Stimulated activated memory B cell treated with anti-CD40 and anti-IgM and Interleukin-4, amounts not matched to agents 10 μg/mL and 1 μg/mL and 100 μg/mL, for 72 hours (primary cell): ENCODE measurements around the gene DCLK3.

ENCODE experiments used
- ATAC-seq: fragments of 150-1000 bp; cut with Tn5 transposase; 2 replicates; pipeline ENCODE4 v1.10.0; 2021
- H3K27ac Mint-ChIP-seq: one replicate; pipeline ENCODE4 v1.8.0; 2022; ENCODE audit warnings: mild to moderate bottlenecking, mixed read lengths
- H3K27me3 Mint-ChIP-seq: one replicate; pipeline ENCODE4 v1.8.0; 2022; ENCODE audit warnings: mixed read lengths
- H3K36me3 Mint-ChIP-seq: one replicate; pipeline ENCODE4 v1.8.0; 2022; ENCODE audit warnings: mixed read lengths
- H3K4me1 Mint-ChIP-seq: one replicate; pipeline ENCODE4 v1.8.0; 2022; ENCODE audit warnings: mixed read lengths
- H3K4me3 Mint-ChIP-seq: one replicate; pipeline ENCODE4 v1.8.0; 2022; ENCODE audit warnings: mild to moderate bottlenecking, moderate library complexity, mixed read lengths
- H3K9me3 Mint-ChIP-seq: one replicate; pipeline ENCODE4 v1.8.0; 2022; ENCODE audit warnings: mixed read lengths

DCLK3 gene, protein sequence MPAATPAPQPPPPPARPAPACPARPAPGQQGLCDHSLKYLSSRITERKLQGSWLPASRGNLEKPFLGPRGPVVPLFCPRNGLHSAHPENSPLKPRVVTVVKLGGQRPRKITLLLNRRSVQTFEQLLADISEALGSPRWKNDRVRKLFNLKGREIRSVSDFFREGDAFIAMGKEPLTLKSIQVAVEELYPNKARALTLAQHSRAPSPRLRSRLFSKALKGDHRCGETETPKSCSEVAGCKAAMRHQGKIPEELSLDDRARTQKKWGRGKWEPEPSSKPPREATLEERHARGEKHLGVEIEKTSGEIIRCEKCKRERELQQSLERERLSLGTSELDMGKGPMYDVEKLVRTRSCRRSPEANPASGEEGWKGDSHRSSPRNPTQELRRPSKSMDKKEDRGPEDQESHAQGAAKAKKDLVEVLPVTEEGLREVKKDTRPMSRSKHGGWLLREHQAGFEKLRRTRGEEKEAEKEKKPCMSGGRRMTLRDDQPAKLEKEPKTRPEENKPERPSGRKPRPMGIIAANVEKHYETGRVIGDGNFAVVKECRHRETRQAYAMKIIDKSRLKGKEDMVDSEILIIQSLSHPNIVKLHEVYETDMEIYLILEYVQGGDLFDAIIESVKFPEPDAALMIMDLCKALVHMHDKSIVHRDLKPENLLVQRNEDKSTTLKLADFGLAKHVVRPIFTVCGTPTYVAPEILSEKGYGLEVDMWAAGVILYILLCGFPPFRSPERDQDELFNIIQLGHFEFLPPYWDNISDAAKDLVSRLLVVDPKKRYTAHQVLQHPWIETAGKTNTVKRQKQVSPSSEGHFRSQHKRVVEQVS

DNA sequence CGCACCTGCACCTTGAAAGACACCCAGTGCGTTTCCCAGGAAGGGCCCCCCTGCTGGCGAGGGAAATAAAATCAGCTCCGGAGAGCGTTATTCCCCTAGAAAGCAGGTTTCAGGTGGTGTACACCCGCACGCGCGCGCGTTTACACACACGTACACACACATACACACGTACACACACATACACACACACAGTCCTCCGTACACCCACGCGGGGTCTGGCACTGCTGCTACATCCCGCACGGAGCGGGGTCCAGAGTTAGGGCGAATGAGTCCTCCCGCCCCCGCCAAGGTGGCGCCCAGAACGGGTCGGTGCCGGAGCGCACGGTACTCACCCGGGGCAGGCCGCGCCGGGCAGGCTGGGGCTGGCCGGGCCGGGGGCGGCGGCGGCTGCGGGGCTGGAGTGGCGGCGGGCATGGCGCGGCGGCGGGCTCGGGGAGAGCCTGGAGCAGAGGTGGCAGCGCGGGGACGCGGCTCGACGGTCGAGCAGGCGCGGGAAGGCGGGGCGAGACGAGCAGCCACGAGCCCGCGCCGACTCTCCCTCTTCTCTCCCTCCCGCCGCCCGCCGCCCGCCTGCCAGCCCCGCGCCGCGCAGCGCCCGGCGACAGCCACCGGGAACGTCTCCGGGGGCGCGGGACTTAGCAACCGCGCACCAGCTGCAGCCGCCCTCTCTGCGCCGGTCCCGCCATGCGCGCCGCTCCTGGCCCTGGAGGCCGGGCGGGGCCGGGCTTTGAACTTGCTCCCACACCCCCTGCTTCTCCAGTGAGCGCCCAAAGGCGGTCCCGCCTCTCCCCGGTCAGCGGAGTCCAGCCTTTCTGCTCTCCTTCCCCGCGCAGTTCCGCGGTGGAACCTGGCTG lies at the start of gene DCLK3:
Gene DCLK3, minus strand, starts transcription at position 704 of the 854 bp plus-strand sequence. Its CDS starts 290 bp downstream, at position 414.
- Mint-ChIP-seq H3K27me3 (peaks cover 66% of the 10 kb centered on the region), H3K4me1 (no peaks in the 10 kb centered on the region), H3K4me3 (peak within 1 kb of the TSS; percentile 30), H3K36me3 (no peaks in the 10 kb centered on the region), H3K9me3 (no peaks in the 10 kb centered on the region), H3K27ac (no peak within 1 kb of the TSS)
- ATAC-seq = peak; percentile 43

DNA sequence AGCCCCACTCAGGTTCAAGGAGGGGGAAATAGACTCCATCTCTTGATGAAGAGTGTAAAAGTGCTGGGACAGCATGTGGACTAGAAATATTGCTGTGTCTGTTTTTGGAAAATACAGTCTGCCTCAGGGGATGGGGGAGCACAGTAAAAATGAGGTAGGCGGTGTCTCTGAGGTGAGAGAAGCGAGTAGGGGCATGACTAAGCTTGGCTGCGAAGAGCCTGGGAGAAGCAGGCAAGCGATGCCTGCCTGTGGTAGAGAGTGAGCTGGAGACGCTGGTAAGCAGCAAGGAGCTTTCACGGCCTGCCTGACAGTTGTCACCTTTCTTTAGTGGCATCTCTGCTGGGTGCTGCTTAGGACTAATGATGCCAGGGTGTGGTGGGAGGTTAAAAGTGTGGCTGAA lies 49.0 kb upstream of the DCLK3 start:
- peaks cover 10% of the 10 kb centered on the region for H3K27me3 Mint-ChIP-seq
- H3K4me1 Mint-ChIP-seq = no peaks in the 10 kb centered on the region
- H3K4me3 Mint-ChIP-seq = no peak overlapping the region
- no peak for ATAC-seq
- no peaks in the 10 kb centered on the region for H3K36me3 Mint-ChIP-seq
- no peaks in the 10 kb centered on the region for H3K9me3 Mint-ChIP-seq
- H3K27ac Mint-ChIP-seq = no peak overlapping the region

DNA sequence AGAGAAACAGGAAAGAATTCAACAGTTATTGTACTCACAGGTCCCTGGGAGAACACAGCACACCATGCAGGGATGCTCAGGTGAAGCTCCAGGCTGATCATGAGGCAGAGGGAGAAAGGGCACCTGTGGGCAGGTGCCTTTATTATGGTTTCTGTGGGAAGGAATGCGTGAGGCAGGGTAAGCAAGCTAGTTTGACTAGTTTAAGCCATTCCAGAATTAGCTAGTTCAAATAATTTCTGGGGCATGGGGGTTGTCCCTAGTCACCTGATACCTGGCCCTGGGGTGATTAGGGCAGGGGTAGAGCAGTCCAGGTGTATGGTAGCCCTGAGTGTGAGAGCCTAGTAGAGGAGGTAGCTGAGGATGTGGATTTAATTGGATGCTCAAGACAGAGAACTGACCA lies 47.9 kb upstream of the DCLK3 start:
- Mint-ChIP-seq H3K4me3 (no peak overlapping the region), H3K27ac (no peak overlapping the region), H3K36me3 (no peaks in the 10 kb centered on the region), H3K27me3 (peaks cover 19% of the 10 kb centered on the region), H3K4me1 (no peaks in the 10 kb centered on the region), H3K9me3 (no peaks in the 10 kb centered on the region)
- no peak for ATAC-seq

DNA sequence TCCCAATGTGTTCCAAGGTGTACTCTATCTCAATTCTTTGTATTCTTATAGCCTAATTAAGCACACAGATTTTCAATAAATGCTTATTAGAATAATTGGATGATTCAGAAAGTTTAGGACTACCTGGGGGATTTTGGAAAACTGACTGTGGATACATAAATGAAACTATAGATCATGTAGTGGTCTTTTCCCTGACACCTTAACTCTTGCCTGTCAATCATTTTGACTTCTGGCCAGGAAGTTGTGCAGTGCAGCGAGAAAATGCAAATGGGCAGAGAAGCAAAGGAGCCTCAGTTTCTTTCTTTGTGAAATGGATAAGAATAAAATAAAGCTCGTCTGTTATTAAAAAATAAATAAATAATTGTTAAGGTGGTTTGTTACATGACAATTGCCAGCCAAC lies 47.4 kb upstream of the DCLK3 start:
- H3K36me3 Mint-ChIP-seq = no peaks in the 10 kb centered on the region
- H3K4me3 Mint-ChIP-seq = no peak overlapping the region

DNA sequence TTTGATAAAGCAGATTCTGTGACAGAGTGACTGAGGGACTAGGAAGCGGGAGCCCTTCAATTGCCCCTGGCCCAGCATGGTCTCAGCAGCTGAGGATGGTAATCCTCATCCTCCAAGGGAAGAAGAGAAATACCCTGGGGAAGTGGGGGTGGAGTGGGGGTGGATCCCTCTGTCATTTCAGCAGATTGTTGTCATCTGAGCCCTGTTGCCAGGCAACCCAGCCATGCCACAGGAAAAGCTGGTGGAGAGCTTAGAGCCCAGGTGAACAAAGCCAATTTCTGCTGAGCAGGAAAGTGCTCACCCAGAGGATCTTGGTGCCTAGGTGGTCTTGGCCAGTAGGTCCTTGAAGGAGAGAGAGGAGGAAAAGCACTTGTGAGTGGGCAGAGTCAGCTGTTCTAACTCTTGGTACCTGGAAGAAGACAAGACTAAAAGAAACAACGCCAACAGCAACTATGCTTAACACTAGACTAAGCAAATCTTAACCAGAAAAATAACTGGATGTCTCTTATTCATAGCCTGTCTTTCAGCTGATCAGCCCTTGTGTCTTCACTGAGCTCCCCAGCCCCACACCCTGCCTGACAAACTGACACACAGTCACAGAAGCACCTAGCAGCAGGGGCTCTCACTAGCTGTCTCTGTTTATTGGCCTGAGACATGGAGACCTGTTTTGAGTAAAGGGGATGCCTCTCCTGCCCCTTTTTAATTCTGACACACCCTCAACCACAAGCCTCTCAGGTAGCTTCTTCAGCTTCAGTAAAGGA lies 40.1 kb upstream of the DCLK3 start:
- H3K27me3 Mint-ChIP-seq = peaks cover 76% of the 10 kb centered on the region
- no peaks in the 10 kb centered on the region for H3K4me1 Mint-ChIP-seq
- H3K36me3 Mint-ChIP-seq = peaks cover 7% of the 10 kb centered on the region
- H3K4me3 Mint-ChIP-seq = no peak overlapping the region
- no peak for ATAC-seq
- H3K27ac Mint-ChIP-seq = no peak overlapping the region
- H3K9me3 Mint-ChIP-seq = peaks cover 6% of the 10 kb centered on the region

More for the DNA sequence above, 47.4 kb upstream of the DCLK3 start:
- H3K9me3 Mint-ChIP-seq = no peaks in the 10 kb centered on the region
- H3K27ac Mint-ChIP-seq = no peak overlapping the region
- peaks cover 24% of the 10 kb centered on the region for H3K27me3 Mint-ChIP-seq
- ATAC-seq = no peak
- no peaks in the 10 kb centered on the region for H3K4me1 Mint-ChIP-seq

DNA sequence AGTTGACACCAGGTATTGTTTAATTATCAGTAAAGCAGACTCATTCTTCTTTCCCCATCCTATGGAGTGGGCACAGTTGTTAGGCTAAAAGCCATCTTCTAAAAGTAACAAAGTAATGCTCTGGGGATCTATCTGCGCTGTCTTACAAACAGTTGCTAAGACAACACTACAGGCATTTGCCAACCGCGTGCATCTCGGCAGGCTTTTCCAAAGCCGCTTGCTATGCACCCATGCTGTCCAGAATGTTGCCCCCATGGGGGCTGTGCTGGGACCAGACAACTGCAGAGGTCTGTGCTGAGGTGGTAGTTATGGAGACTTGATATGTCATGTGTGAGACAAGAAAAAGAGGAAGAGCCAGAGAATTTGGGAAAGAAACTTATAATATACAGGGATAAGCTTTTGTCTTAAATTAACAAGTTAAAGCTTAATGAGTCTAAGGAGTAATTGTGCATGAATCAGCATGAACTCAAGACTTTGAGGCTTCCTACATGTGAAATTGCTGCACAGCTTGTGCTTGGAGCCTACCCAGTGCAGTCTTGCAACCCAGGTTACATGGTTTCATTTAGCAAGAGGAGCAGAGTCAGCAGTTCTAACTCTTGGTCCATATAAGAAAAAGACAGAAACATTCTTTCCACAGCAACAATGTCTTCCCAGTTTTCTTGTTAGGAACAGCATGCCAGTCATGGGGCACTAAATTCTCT lies 38.9 kb upstream of the DCLK3 start:
- no peaks in the 10 kb centered on the region for H3K4me1 Mint-ChIP-seq
- H3K27ac Mint-ChIP-seq = no peak overlapping the region
- peaks cover 7% of the 10 kb centered on the region for H3K36me3 Mint-ChIP-seq
- H3K9me3 Mint-ChIP-seq = peaks cover 6% of the 10 kb centered on the region
- H3K4me3 Mint-ChIP-seq = no peak overlapping the region
- ATAC-seq = no peak
- H3K27me3 Mint-ChIP-seq = peaks cover 65% of the 10 kb centered on the region

DNA sequence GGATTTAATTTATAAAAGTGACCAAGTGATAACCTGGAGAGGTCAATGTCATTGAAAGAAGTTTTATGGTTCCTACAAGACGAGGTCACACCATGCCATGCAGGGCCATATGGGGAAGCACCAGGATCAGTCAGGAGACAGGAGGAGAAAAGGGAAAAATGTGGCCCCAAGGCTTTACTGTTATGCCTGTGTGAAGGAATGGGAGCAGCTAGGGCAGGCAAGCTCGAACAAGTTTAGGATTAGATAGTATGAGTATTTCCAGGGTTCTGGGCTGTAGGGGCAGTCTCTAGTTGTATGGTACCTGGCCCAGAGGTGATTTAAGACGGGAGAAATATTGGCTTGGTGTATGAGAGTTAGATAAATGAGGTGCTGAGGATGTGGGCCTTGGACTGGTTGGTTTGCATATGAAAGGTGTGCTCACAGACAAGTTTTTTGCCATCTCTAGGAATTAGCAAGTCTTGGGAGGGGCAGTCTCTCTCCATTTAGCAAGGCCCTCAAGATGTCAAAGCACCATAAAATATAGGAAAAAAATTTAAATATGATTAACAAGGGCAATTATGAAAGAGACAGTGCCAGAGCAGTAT lies 36.3 kb upstream of the DCLK3 start:
- H3K27me3 Mint-ChIP-seq = peaks cover 41% of the 10 kb centered on the region
- no peaks in the 10 kb centered on the region for H3K36me3 Mint-ChIP-seq
- no peak overlapping the region for H3K27ac Mint-ChIP-seq
- no peaks in the 10 kb centered on the region for H3K4me1 Mint-ChIP-seq
- no peaks in the 10 kb centered on the region for H3K9me3 Mint-ChIP-seq
- no peak overlapping the region for H3K4me3 Mint-ChIP-seq
- ATAC-seq = no peak

DNA sequence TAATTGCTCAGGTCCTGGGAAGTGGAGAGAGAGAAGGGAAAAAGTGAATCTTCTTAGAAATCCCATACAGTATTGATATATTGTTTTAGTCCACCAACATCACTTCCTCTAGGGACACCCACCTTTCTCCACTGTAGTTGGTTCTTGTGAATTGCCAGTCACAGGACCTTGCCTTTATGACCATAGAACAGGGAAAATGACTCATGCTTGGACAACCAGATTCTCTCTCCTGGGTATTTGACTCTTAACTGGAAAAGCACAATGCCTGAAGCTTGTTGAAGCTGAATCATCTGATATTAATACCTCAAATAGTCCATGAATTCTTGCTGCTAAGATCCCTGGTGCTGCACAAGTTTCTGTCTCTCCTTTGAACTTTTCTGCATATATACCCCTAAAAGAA lies 32.5 kb upstream of the DCLK3 start:
- ATAC-seq = no peak
- H3K4me3 Mint-ChIP-seq = no peak overlapping the region
- H3K27me3 Mint-ChIP-seq = peaks cover 24% of the 10 kb centered on the region
- H3K27ac Mint-ChIP-seq = no peak overlapping the region
- no peaks in the 10 kb centered on the region for H3K36me3 Mint-ChIP-seq
- H3K4me1 Mint-ChIP-seq = no peaks in the 10 kb centered on the region
- no peaks in the 10 kb centered on the region for H3K9me3 Mint-ChIP-seq

DNA sequence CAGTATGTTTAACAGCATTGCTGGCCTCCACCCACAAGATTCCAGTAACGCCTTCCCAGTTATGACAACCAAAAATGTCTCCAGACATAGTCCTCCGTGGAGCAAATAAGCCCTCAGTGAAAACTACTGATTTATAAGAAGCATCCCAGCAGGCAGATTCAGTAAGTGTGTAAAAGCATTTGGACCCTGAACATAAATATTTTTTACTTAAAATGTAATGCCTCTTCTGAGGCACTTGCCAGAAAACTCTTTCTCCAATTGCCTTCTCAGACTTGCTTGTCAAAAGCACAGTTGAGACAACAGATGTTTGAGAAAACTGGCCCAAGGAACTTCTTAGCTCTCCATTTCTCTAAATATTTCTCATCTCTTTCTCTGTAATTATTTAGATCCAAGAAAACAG lies 31.8 kb upstream of the DCLK3 start:
- Mint-ChIP-seq H3K4me3 (no peak overlapping the region), H3K27me3 (peaks cover 24% of the 10 kb centered on the region), H3K4me1 (no peaks in the 10 kb centered on the region), H3K9me3 (no peaks in the 10 kb centered on the region), H3K36me3 (no peaks in the 10 kb centered on the region), H3K27ac (no peak overlapping the region)
- no peak for ATAC-seq

DNA sequence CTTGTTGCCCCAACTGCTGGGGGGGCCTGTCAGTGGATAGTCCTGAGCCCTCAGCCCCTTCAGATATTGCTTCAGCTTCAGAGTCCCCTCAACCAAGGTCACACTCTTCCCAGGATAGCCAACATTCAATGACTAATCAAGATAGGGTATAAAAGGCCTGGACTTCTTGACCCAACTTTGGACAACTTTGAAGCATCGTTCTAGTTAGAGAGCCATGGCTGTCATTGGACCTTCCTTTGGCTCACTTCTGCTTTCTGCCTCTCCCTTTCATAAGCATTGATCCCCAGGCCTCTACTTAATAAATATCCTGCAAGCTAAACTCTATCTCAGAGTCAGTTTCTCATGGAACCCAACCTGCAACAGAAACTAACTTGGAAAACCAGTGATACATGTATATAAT lies 31.3 kb upstream of the DCLK3 start:
- no peak overlapping the region for H3K4me3 Mint-ChIP-seq
- no peaks in the 10 kb centered on the region for H3K36me3 Mint-ChIP-seq
- no peak overlapping the region for H3K27ac Mint-ChIP-seq
- peaks cover 24% of the 10 kb centered on the region for H3K27me3 Mint-ChIP-seq
- ATAC-seq = no peak
- H3K4me1 Mint-ChIP-seq = no peaks in the 10 kb centered on the region
- H3K9me3 Mint-ChIP-seq = no peaks in the 10 kb centered on the region

DNA sequence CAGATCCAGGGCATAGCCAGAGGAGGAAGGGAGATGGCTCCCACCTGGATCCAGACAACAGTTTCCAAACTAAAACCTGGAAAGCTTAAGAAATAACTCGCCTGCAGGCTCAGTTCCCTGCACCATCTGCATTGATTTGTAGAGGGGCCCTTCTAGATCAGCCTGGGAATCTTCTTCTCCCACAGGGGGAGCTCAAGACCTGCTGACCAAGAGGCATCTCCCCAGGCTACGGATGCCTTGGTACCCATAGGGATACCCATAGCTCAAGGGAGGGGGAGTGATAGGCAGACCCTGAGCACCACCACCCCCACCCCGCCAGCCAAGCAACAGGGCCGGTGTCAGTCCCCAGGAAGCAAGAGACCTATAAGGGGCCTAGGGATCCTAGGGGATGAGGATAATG lies 28.0 kb upstream of the DCLK3 start:
- Mint-ChIP-seq H3K27ac (no peak overlapping the region), H3K27me3 (peaks cover 23% of the 10 kb centered on the region), H3K36me3 (no peaks in the 10 kb centered on the region), H3K9me3 (no peaks in the 10 kb centered on the region), H3K4me3 (no peak overlapping the region), H3K4me1 (no peaks in the 10 kb centered on the region)
- ATAC-seq = peak; percentile 37

DNA sequence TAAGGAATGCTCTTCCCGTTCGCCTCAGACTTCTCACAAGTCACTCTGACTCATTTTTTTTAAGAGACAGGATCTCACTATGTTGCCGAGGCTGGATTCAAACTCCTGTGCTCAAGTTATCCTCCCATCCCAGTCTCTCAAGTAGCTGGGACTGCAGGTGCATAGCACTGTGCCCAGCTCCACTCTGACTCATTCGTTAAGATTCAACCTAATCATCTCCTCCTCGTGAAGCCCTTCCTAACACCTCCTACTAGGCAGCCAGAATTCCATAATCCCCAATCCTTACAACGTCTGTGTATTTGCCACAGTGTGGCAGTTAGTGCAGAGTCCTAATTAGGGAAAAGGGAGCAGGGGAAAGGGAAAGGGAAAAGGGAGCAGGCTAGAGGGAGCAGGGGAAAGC lies 26.4 kb upstream of the DCLK3 start:
- H3K27ac Mint-ChIP-seq = no peak overlapping the region
- peaks cover 23% of the 10 kb centered on the region for H3K27me3 Mint-ChIP-seq
- H3K4me1 Mint-ChIP-seq = no peaks in the 10 kb centered on the region
- H3K4me3 Mint-ChIP-seq = no peak overlapping the region
- no peaks in the 10 kb centered on the region for H3K9me3 Mint-ChIP-seq
- no peak for ATAC-seq
- no peaks in the 10 kb centered on the region for H3K36me3 Mint-ChIP-seq

DNA sequence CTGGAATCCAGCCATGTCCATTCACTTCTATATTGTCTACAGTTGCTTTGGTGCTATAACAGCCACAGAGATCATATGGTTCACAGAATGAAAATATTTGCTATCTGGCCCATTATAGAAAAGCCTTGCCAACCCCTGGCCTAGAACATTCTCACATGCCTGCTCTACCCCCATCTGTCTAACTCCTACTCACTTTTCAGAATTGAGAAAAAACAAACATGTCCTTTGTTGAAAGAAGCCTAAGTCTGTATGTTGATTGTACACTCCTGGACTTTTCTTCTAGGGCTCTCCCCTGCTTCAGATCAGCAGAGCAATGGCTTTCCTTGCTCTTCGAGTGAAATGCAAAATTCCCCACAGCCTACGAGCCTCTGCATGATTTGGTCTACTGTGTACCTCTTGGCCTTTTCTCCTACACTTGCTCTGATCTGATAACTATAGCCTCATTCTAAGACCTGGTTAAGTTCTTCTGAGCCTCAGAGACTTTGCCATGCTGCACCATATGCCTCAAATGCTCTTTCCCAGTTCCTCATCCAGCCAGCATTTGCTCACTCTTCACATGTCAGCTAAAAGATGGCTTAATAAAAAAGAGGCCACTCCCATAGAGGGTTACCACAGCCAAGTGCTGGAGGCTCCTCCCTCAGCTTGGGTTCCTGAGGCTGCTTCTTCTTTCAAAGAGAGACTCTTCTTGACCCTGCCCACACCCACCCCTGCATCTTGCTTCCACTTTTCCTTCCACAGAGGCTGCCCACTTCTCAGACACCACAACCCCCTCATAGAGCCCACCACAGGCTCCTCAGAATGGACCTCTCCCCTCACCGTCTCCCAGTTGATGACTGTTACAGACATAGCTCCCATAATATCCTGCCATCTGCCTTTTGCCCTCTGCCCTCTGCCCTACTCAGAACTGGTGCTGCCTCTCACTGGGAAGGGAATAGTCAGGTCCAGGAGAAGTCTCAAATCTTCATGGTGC lies 22.9 kb upstream of the DCLK3 start:
- peak; percentile 49 for ATAC-seq
- no peak overlapping the region for H3K4me3 Mint-ChIP-seq

More for the DNA sequence above, 22.9 kb upstream of the DCLK3 start:
- H3K9me3 Mint-ChIP-seq = no peaks in the 10 kb centered on the region
- H3K27me3 Mint-ChIP-seq = peaks cover 23% of the 10 kb centered on the region
- H3K4me1 Mint-ChIP-seq = no peaks in the 10 kb centered on the region
- no peaks in the 10 kb centered on the region for H3K36me3 Mint-ChIP-seq
- H3K27ac Mint-ChIP-seq = no peak overlapping the region
